GM12892 (cell line): ENCODE results near the gene PPP2R2B.

Experiments
- POLR2A ChIP-seq: IDR thresholded peaks from 2 replicates; pipeline ENCODE4 v1.6.1; 2011; ENCODE audit warnings: low read depth, low read length, control low read depth
- TAF1 ChIP-seq: IDR thresholded peaks from 2 replicates; pipeline ENCODE4 v1.6.1; 2011; ENCODE audit warnings: low read depth, mild to moderate bottlenecking, control low read depth, low read length, borderline replicate concordance

DNA sequence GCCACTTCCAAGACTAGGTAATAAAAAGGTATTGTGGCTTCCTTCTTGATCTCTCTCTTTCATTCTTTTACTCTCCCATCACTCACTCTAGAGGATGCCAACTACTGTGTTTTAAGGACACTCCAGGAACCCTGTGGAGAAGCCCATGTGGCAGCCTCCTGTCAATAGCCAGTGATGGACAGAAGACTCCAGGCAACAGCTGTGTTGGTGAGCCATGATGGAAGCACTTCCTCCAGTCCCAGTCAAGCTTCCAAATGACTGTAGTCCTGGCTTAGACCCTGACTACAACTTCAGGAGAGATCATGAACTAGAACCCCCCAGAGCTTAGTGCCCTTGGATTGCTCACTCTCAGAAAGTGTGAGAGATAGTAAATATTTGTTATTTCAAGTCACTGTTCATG lies 123.9 kb downstream of the PPP2R2B start:
- no peak for TF ChIP-seq POLR2A
- no peak for TF ChIP-seq TAF1
